Coronary artery (tissue), 2 donors: ENCODE data around the gene LIG1.

Experiments used
- DNase-seq: peaks from one replicate; pipeline ENCODE4 v3.0.0-alpha.2; 2017; ENCODE audit warnings: low spot score
- H3K27ac ChIP-seq, 2 donors: fragments of 200-600 bp; sonication (generic); one replicate each; pipeline ENCODE4 v1.5.1; 2016 to 2019
- H3K4me3 ChIP-seq: fragments of 200-600 bp; sonication (generic); 2 replicates; pipeline ENCODE4 v1.5.1; 2016; ENCODE audit warnings: mild to moderate bottlenecking, moderate library complexity
- CTCF ChIP-seq: fragments of 200-600 bp; sonication (generic); IDR thresholded peaks from one replicate; pipeline ENCODE4 v1.5.1; 2019; ENCODE audit warnings: antibody characterized with exemption

Gene LIG1

DNA sequence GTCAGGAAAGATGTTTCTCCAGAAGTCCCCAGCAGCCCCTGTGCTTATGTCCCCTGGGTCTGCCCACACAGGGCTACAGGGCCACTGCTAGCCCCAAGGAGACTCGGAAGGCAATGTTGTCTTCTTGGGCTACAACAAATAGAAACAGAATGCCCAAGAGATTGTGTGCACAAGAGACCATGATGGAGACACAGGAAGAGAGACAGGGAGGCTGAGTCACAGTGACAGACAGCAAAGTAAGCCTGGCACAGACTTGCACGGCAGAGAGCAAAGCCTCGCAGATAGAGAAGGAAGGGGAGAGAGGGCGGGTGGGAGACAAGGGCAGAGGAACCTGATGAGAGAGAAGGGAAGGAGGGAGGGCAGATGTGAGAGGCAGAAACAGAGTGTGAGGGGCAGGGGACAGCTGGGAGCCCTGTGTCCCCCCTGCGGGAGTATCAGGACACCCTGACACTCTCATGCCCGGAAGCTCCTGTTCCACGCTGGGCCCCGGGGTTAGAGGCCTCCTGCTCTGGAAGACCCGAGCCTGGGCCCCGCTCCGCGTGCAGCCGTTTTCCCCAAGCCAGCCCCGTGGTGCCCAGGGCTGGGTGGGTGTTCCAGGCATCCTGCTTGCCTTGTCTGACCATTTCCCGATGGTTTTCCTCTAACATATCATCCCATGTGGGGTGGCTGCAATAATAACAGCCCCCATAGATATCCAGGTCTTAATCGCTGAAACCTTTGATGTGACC is 56.8 kb downstream of the LIG1 start:
- no peak overlapping the region for H3K4me3 ChIP-seq
- no peak for DNase-seq
- no peak for TF ChIP-seq CTCF
- no peak overlapping the region for H3K27ac ChIP-seq

DNA sequence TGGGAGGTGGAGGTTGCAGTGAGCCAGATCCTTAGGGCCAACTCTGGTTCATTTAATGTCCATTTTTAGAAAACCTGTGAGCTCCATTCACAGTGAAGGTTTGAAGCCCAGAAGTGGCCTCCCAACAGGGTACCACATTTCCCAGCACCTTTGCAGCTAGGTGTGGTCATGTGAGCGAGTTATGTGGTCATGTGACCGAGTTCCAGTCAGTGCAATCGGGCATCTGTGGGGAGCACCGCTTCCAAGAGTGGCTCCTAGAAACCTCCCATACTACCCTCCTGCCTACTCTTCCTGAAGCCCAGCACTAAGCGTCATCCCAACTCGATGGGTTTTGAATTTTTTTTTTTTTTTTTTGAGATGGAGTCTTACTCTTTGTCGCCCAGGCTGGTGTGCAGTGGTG is 58.9 kb downstream of the LIG1 start:
- peak overlapping the region; percentile 73 for H3K4me3 ChIP-seq
- TF ChIP-seq CTCF = no peak
- no peak for DNase-seq
- H3K27ac ChIP-seq = peak overlapping the region; percentile 86 to 97

- Histone ChIP-seq H3K4me3 (peak within 1 kb of the TSS; percentile 73), H3K27ac (peak within 1 kb of the TSS; percentile 86 to 97)
- peak; percentile 92 for DNase-seq
- TF ChIP-seq CTCF = no peak
These were observed 59.7 kb downstream of the LIG1 start, which contains the start of gene PLA2G4C for GRCh38 chr19:48110350-48110966. PLA2G4C (minus strand) TSS chr19:48110817; CDS start chr19:48106529, 4,288 bp downstream.

DNA sequence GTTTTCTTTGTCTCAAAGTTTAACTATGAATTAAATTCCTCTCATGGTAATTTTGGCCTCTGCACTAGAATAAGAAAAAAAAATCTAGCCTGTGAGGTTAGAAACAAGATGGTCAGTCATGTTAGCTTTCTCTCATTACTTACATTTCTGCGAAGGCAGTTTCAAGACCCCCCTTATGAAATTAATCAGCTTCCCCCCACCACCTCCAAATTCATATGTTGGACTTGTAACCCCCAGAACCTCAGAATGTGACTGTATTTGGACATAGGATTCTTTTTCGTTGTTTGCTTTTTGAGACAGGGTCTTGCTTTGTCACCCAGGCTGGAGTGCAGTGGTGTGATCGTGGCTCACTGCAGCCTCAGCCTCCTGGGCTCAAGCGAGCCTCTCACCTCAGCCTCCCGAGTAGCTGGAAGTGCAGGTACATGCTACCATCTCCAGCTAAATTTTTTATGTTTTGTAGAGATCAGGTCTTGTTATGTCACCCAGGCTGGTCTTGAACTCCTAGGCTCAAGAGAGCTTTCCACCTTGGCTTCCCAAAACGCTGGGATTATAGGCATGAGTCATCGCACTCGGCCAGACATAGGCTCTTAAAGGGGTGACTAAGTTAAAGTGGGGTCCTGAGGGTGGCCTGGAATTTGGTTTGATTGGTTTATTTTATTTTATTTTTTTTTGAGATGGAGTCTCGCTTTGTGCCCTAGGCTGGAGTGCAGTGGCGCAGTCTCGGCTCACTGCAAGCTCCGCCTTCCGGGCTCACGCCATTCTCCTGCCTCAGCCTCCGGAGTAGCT is 61.0 kb downstream of the LIG1 start:
- no peak for TF ChIP-seq CTCF
- no peak overlapping the region for H3K27ac ChIP-seq
- H3K4me3 ChIP-seq = no peak overlapping the region
- DNase-seq = no peak

- Histone ChIP-seq H3K4me3 (no peak overlapping the region), H3K27ac (no peak overlapping the region)
- no peak for DNase-seq
- no peak for TF ChIP-seq CTCF
These were observed 66.2 kb downstream of the LIG1 start for GRCh38 chr19:48103922-48104321.

DNA sequence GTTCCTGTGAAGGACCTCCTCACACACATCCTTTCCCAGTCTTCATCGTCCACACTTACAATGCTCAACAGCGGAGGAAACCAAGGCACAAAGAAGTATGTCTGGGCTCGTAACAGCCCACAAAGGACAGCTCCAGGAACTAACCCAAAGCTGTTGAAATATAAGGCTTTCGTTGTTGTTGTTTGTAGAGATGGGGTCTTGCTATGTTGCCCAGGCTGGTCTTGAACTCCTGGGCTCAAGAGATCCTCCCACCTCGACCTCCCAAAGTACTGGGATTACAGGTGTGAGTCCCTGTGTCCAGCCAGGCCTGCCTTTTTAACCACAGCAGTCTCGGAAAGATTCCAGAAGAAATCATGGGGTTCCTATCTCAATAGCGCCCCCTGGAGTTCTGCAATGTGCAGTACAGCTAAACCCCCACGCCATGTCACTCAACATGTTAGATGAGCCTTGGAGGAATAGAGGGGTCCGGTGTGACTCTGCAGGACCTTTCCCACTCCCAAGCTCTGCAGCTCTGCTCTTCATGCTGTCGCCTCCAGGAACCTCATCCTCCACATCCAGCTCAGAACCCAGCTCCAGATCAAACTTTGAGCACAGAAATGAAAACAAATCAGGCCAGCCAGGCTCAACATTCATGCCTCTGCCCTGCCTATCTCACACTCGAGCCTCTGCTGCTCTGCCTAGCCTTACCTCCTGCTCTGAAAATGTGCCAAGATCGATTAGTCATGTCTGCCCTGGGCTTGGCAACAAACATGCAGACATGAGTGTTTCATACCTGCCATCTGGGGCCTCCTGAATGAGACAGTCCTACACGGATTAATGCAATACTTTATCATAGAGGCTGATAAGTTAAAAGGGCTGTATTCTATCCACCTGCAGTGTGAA is 67.0 kb downstream of the LIG1 start:
- no peak overlapping the region for H3K4me3 ChIP-seq
- DNase-seq = no peak
- TF ChIP-seq CTCF = no peak
- no peak overlapping the region for H3K27ac ChIP-seq
